ENCODE data around the gene FTH1.

The FTH1 gene

GRCh38 chr11:61948505-61948904 lies 18.9 kb downstream of the FTH1 start:
- Histone ChIP-seq H3K4me2 (ENCODE audit: insufficient read depth, low read length, poor library complexity, severe bottlenecking) (no peak overlapping the region), H3K9me3 (replicated peaks in 1 of 2; ENCODE audit: control insufficient read depth in 2 of 2, insufficient read depth in 1 of 2, low read depth in 1 of 2, low read length in 2 of 2) (no peaks in the 10 kb centered on the region), H3K79me1 (ENCODE audit: low read depth, low read length) (no peaks in the 10 kb centered on the region), H3K4me3 (ENCODE audit: low read length in 2 of 2) (peak overlapping the region in 1 of 2 donors; percentile 58), H2BK15ac (ENCODE audit: low read length) (no peak overlapping the region), H2AK5ac (ENCODE audit: low read depth, low read length) (no peak overlapping the region), H3K4me1 (ENCODE audit: control insufficient read depth in 2 of 2, insufficient read depth in 1 of 2, low read depth in 1 of 2, low read length in 2 of 2) (peaks cover 2 to 6% of the 10 kb centered on the region in 2 donors), H3K4ac (ENCODE audit: low read length) (no peak overlapping the region), H2BK120ac (ENCODE audit: low read depth, low read length) (no peak overlapping the region), H3K23ac (ENCODE audit: low read depth, low read length, poor library complexity) (no peak overlapping the region), H2BK5ac (ENCODE audit: low read length) (no peak overlapping the region), H3K18ac (ENCODE audit: low read length) (no peak overlapping the region), H3K27ac (replicated peaks; ENCODE audit: low read length) (no peak overlapping the region), H3K36me3 (replicated peaks in 1 of 2; ENCODE audit: control insufficient read depth in 2 of 2, insufficient read depth in 2 of 2, low read length in 2 of 2) (no peaks in the 10 kb centered on the region), H3K9ac (ENCODE audit: low read depth, low read length, poor library complexity) (no peak overlapping the region), H2AFZ (ENCODE audit: low read length) (no peak overlapping the region), H2BK12ac (ENCODE audit: low read length) (no peak overlapping the region), H4K8ac (ENCODE audit: low read depth, low read length) (no peak overlapping the region), H3K14ac (ENCODE audit: low read length) (no peak overlapping the region), H4K91ac (ENCODE audit: low read depth, low read length, poor library complexity) (no peak overlapping the region), H3K27me3 (ENCODE audit: control insufficient read depth in 3 of 3, insufficient read depth in 3 of 3, low read depth in 1 of 3, low read length in 3 of 3) (peaks cover 0 to 23% (median 0%) of the 10 kb centered on the region in 3 experiments)
- no CpG with 5 or more reads among the region's 7 CpGs for WGBS, 2 donors (ENCODE audit: extremely low coverage in 2 of 2, insufficient read length in 2 of 2, insufficient replicate concordance in 1 of 2)
- no peak for DNase-seq (ENCODE audit: low spot score)

GRCh38 chr11:61947486-61948210 lies 19.8 kb downstream of the FTH1 start:
- Histone ChIP-seq H3K4me3 (ENCODE audit: low read length in 2 of 2) (no peak overlapping the region), H3K4ac (ENCODE audit: low read length) (no peak overlapping the region), H3K9me3 (replicated peaks in 1 of 2; ENCODE audit: control insufficient read depth in 2 of 2, insufficient read depth in 1 of 2, low read depth in 1 of 2, low read length in 2 of 2) (no peaks in the 10 kb centered on the region), H2BK15ac (ENCODE audit: low read length) (no peak overlapping the region), H3K27ac (replicated peaks; ENCODE audit: low read length) (no peak overlapping the region), H3K27me3 (ENCODE audit: control insufficient read depth in 3 of 3, insufficient read depth in 3 of 3, low read depth in 1 of 3, low read length in 3 of 3) (peaks cover 0 to 27% (median 0%) of the 10 kb centered on the region in 3 experiments), H2BK120ac (ENCODE audit: low read depth, low read length) (no peak overlapping the region), H3K79me1 (ENCODE audit: low read depth, low read length) (no peaks in the 10 kb centered on the region), H2AK5ac (ENCODE audit: low read depth, low read length) (no peak overlapping the region), H3K18ac (ENCODE audit: low read length) (peak overlapping the region; percentile 6), H3K14ac (ENCODE audit: low read length) (no peak overlapping the region), H2BK12ac (ENCODE audit: low read length) (no peak overlapping the region), H3K23ac (ENCODE audit: low read depth, low read length, poor library complexity) (no peak overlapping the region), H3K36me3 (replicated peaks in 1 of 2; ENCODE audit: control insufficient read depth in 2 of 2, insufficient read depth in 2 of 2, low read length in 2 of 2) (no peaks in the 10 kb centered on the region), H4K8ac (ENCODE audit: low read depth, low read length) (no peak overlapping the region), H4K91ac (ENCODE audit: low read depth, low read length, poor library complexity) (no peak overlapping the region), H3K4me1 (ENCODE audit: control insufficient read depth in 2 of 2, insufficient read depth in 1 of 2, low read depth in 1 of 2, low read length in 2 of 2) (peaks cover 2 to 6% of the 10 kb centered on the region in 2 donors), H3K9ac (ENCODE audit: low read depth, low read length, poor library complexity) (no peak overlapping the region), H2AFZ (ENCODE audit: low read length) (peak overlapping the region; percentile 82), H3K4me2 (ENCODE audit: insufficient read depth, low read length, poor library complexity, severe bottlenecking) (no peak overlapping the region), H2BK5ac (ENCODE audit: low read length) (no peak overlapping the region)
- no CpG with 5 or more reads among the region's 8 CpGs for WGBS, 2 donors (ENCODE audit: extremely low coverage in 2 of 2, insufficient read length in 2 of 2, insufficient replicate concordance in 1 of 2)
- peak; percentile 76 for DNase-seq (ENCODE audit: low spot score)

- H3K27ac ChIP-seq (replicated peaks; ENCODE audit: low read length) = no peak overlapping the region
- H4K91ac ChIP-seq (ENCODE audit: low read depth, low read length, poor library complexity) = no peak overlapping the region
- no peak overlapping the region for H3K18ac ChIP-seq (ENCODE audit: low read length)
- H3K9me3 ChIP-seq (replicated peaks in 1 of 2; ENCODE audit: control insufficient read depth in 2 of 2, insufficient read depth in 1 of 2, low read depth in 1 of 2, low read length in 2 of 2) = no peaks in the 10 kb centered on the region
- no peak overlapping the region for H2BK120ac ChIP-seq (ENCODE audit: low read depth, low read length)
- H2BK5ac ChIP-seq (ENCODE audit: low read length) = no peak overlapping the region
- no peak overlapping the region for H4K8ac ChIP-seq (ENCODE audit: low read depth, low read length)
- H2AFZ ChIP-seq (ENCODE audit: low read length) = no peak overlapping the region
- no peak overlapping the region for H3K23ac ChIP-seq (ENCODE audit: low read depth, low read length, poor library complexity)
- H3K9ac ChIP-seq (ENCODE audit: low read depth, low read length, poor library complexity) = no peak overlapping the region
- no CpG with 5 or more reads among the region's 5 CpGs for WGBS, 2 donors (ENCODE audit: extremely low coverage in 2 of 2, insufficient read length in 2 of 2, insufficient replicate concordance in 1 of 2)
- H2BK12ac ChIP-seq (ENCODE audit: low read length) = no peak overlapping the region
- no peak overlapping the region for H3K14ac ChIP-seq (ENCODE audit: low read length)
- H3K4ac ChIP-seq (ENCODE audit: low read length) = no peak overlapping the region
- no peak overlapping the region for H3K4me3 ChIP-seq (ENCODE audit: low read length in 2 of 2)
- no peaks in the 10 kb centered on the region for H3K36me3 ChIP-seq (replicated peaks in 1 of 2; ENCODE audit: control insufficient read depth in 2 of 2, insufficient read depth in 2 of 2, low read length in 2 of 2)
- no peaks in the 10 kb centered on the region for H3K79me1 ChIP-seq (ENCODE audit: low read depth, low read length)
- no peak for DNase-seq (ENCODE audit: low spot score)
- H3K4me1 ChIP-seq (ENCODE audit: control insufficient read depth in 2 of 2, insufficient read depth in 1 of 2, low read depth in 1 of 2, low read length in 2 of 2) = peaks cover 2 to 6% of the 10 kb centered on the region in 2 donors
- no peak overlapping the region for H2BK15ac ChIP-seq (ENCODE audit: low read length)
- H3K27me3 ChIP-seq (ENCODE audit: control insufficient read depth in 3 of 3, insufficient read depth in 3 of 3, low read depth in 1 of 3, low read length in 3 of 3) = peaks cover 0 to 27% (median 0%) of the 10 kb centered on the region in 3 experiments
- H2AK5ac ChIP-seq (ENCODE audit: low read depth, low read length) = no peak overlapping the region
- no peak overlapping the region for H3K4me2 ChIP-seq (ENCODE audit: insufficient read depth, low read length, poor library complexity, severe bottlenecking)
Measured at GRCh38 chr11:61946894-61947293, 20.5 kb downstream of the FTH1 start.

- H3K79me1 ChIP-seq (ENCODE audit: low read depth, low read length) = no peaks in the 10 kb centered on the region
- H3K4me2 ChIP-seq (ENCODE audit: insufficient read depth, low read length, poor library complexity, severe bottlenecking) = no peak overlapping the region
- no peak overlapping the region for H2BK12ac ChIP-seq (ENCODE audit: low read length)
- H3K27me3 ChIP-seq (ENCODE audit: control insufficient read depth in 3 of 3, insufficient read depth in 3 of 3, low read depth in 1 of 3, low read length in 3 of 3) = peaks cover 0 to 27% (median 0%) of the 10 kb centered on the region in 3 experiments
- H3K18ac ChIP-seq (ENCODE audit: low read length) = no peak overlapping the region
- H3K14ac ChIP-seq (ENCODE audit: low read length) = no peak overlapping the region
- DNase-seq (ENCODE audit: low spot score) = no peak
- no peak overlapping the region for H3K4me3 ChIP-seq (ENCODE audit: low read length in 2 of 2)
- no peak overlapping the region for H2BK120ac ChIP-seq (ENCODE audit: low read depth, low read length)
- H3K27ac ChIP-seq (replicated peaks; ENCODE audit: low read length) = no peak overlapping the region
- peaks cover 2 to 6% of the 10 kb centered on the region in 2 donors for H3K4me1 ChIP-seq (ENCODE audit: control insufficient read depth in 2 of 2, insufficient read depth in 1 of 2, low read depth in 1 of 2, low read length in 2 of 2)
- H3K36me3 ChIP-seq (replicated peaks in 1 of 2; ENCODE audit: control insufficient read depth in 2 of 2, insufficient read depth in 2 of 2, low read length in 2 of 2) = no peaks in the 10 kb centered on the region
- H2BK15ac ChIP-seq (ENCODE audit: low read length) = no peak overlapping the region
- no peak overlapping the region for H3K4ac ChIP-seq (ENCODE audit: low read length)
- H2BK5ac ChIP-seq (ENCODE audit: low read length) = peak overlapping the region; percentile 5
- no peaks in the 10 kb centered on the region for H3K9me3 ChIP-seq (replicated peaks in 1 of 2; ENCODE audit: control insufficient read depth in 2 of 2, insufficient read depth in 1 of 2, low read depth in 1 of 2, low read length in 2 of 2)
- no CpG with 5 or more reads among the region's 13 CpGs for WGBS, 2 donors (ENCODE audit: extremely low coverage in 2 of 2, insufficient read length in 2 of 2, insufficient replicate concordance in 1 of 2)
- H2AFZ ChIP-seq (ENCODE audit: low read length) = no peak overlapping the region
- peak overlapping the region; percentile 29 for H3K23ac ChIP-seq (ENCODE audit: low read depth, low read length, poor library complexity)
- H4K91ac ChIP-seq (ENCODE audit: low read depth, low read length, poor library complexity) = no peak overlapping the region
- H4K8ac ChIP-seq (ENCODE audit: low read depth, low read length) = no peak overlapping the region
- H2AK5ac ChIP-seq (ENCODE audit: low read depth, low read length) = peak overlapping the region; percentile 32
- H3K9ac ChIP-seq (ENCODE audit: low read depth, low read length, poor library complexity) = peak overlapping the region; percentile 40
Measured at GRCh38 chr11:61945191-61945590, 22.2 kb downstream of the FTH1 start.
